ENCODE results near the gene SMARCA1.

Gene SMARCA1

GRCh38 chrX:129423191-129423590 is 100.1 kb downstream of the SMARCA1 start:
- no peaks in the 10 kb centered on the region for H3K36me3 ChIP-seq (ENCODE audit: control insufficient read depth, insufficient read depth, low read length)
- H3K9me3 ChIP-seq (ENCODE audit: control insufficient read depth, low read length), result no peaks in the 10 kb centered on the region
- H3K4me1 ChIP-seq (ENCODE audit: control insufficient read depth, insufficient read depth, low read length, poor library complexity, severe bottlenecking), result no peaks in the 10 kb centered on the region
- H3K4me3 ChIP-seq (ENCODE audit: insufficient read depth, low read depth, low read length, poor library complexity, severe bottlenecking), result no peak overlapping the region
- H3K27ac ChIP-seq (ENCODE audit: insufficient read depth, low read length, poor library complexity, severe bottlenecking), result no peak overlapping the region
- no peak for DNase-seq
- H3K27me3 ChIP-seq (replicated peaks; ENCODE audit: control insufficient read depth, insufficient read depth, low read length, poor library complexity, severe bottlenecking), result no peaks in the 10 kb centered on the region

GRCh38 chrX:129404670-129405008 is 118.7 kb downstream of the SMARCA1 start:
- no peak overlapping the region for H3K27ac ChIP-seq (ENCODE audit: insufficient read depth, low read length, poor library complexity, severe bottlenecking)
- DNase-seq, result no peak
- H3K9me3 ChIP-seq (ENCODE audit: control insufficient read depth, low read length), result no peaks in the 10 kb centered on the region
- H3K27me3 ChIP-seq (replicated peaks; ENCODE audit: control insufficient read depth, insufficient read depth, low read length, poor library complexity, severe bottlenecking), result no peaks in the 10 kb centered on the region
- H3K36me3 ChIP-seq (ENCODE audit: control insufficient read depth, insufficient read depth, low read length), result no peaks in the 10 kb centered on the region
- H3K4me1 ChIP-seq (ENCODE audit: control insufficient read depth, insufficient read depth, low read length, poor library complexity, severe bottlenecking), result no peaks in the 10 kb centered on the region
- no peak overlapping the region for H3K4me3 ChIP-seq (ENCODE audit: insufficient read depth, low read depth, low read length, poor library complexity, severe bottlenecking)

GRCh38 chrX:129403974-129404669 is 119.2 kb downstream of the SMARCA1 start:
- Histone ChIP-seq H3K27me3 (replicated peaks; ENCODE audit: control insufficient read depth, insufficient read depth, low read length, poor library complexity, severe bottlenecking) (no peaks in the 10 kb centered on the region), H3K9me3 (ENCODE audit: control insufficient read depth, low read length) (no peaks in the 10 kb centered on the region), H3K4me1 (ENCODE audit: control insufficient read depth, insufficient read depth, low read length, poor library complexity, severe bottlenecking) (no peaks in the 10 kb centered on the region), H3K36me3 (ENCODE audit: control insufficient read depth, insufficient read depth, low read length) (no peaks in the 10 kb centered on the region), H3K27ac (ENCODE audit: insufficient read depth, low read length, poor library complexity, severe bottlenecking) (no peak overlapping the region), H3K4me3 (ENCODE audit: insufficient read depth, low read depth, low read length, poor library complexity, severe bottlenecking) (no peak overlapping the region)
- no peak for DNase-seq
